LNCaP clone FGC (cell line): ENCODE data around the gene ITGAL.

Experiments used
- DNase-seq: peaks from one replicate; pipeline ENCODE4 v3.0.0-alpha.2; 2011; ENCODE audit warnings: low read depth
- H3K4me3 ChIP-seq: 2 replicates; pipeline ENCODE4 v1.5.1; 2011; ENCODE audit warnings: mild to moderate bottlenecking, low read depth, low read length, control low read depth
- TF ChIP-seq, protein P1 (sequence below): IDR thresholded peaks from 2 replicates; pipeline ENCODE4 v1.5.1; 2012; ENCODE audit warnings: mild to moderate bottlenecking; ENCODE audit not compliant: control insufficient read depth, insufficient read depth; ENCODE audit errors: extremely low read depth

ITGAL gene

DNA sequence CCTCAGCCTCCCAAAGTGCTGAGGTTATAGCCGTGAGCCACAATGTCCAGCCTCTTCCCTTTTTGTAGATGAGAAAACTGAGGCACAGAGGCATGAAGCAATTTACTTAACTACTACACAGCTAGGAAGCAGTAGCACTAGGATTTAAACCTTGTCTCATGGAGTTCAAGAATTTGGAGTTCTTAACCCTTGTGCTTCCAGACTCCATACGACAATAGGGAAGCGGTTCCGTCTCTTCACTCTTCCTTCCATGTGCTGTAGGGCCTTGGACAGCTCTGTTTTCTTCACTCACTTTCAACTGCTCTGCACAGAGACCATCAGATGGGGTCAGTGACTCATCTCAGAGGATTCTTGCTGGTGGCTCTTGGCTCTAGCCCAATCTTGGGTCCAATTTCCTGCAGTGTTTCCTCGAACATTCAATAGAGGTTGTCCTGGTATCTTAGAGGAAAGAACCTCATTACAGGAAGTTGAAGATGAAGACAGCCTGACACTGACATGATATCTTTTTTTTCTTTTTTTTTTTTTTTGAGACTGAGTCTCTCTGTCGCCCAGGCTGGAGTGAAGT is 19.3 kb downstream of the ITGAL start:
- TF ChIP-seq, protein P1, sequence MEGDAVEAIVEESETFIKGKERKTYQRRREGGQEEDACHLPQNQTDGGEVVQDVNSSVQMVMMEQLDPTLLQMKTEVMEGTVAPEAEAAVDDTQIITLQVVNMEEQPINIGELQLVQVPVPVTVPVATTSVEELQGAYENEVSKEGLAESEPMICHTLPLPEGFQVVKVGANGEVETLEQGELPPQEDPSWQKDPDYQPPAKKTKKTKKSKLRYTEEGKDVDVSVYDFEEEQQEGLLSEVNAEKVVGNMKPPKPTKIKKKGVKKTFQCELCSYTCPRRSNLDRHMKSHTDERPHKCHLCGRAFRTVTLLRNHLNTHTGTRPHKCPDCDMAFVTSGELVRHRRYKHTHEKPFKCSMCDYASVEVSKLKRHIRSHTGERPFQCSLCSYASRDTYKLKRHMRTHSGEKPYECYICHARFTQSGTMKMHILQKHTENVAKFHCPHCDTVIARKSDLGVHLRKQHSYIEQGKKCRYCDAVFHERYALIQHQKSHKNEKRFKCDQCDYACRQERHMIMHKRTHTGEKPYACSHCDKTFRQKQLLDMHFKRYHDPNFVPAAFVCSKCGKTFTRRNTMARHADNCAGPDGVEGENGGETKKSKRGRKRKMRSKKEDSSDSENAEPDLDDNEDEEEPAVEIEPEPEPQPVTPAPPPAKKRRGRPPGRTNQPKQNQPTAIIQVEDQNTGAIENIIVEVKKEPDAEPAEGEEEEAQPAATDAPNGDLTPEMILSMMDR, result no peak
- no peak for DNase-seq
- no peak overlapping the region for H3K4me3 ChIP-seq

DNA sequence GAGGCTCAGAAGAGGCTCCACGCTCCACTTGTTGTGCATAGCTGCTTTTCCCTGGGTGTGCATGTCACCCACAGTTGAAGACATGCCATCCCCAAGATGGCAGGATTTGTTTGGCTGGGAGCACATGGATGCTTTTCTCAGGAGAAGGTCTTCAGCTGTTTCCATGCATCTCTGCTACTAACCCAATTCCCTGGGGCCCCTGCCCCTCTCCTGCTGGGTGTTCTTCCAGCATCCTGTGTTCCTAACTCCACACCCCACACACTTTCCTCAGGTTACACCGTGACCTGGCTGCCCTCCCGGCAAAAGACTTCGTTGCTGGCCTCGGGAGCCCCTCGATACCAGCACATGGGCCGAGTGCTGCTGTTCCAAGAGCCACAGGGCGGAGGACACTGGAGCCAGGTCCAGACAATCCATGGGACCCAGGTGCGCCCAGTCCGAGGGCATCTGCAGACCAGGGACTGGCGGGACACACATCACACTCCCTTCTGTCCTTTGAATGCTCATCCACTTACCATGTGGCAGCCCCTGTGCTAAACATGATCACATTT is 21.5 kb downstream of the ITGAL start:
- DNase-seq, result no peak
- TF ChIP-seq, protein P1, result no peak
- no peak overlapping the region for H3K4me3 ChIP-seq

DNA sequence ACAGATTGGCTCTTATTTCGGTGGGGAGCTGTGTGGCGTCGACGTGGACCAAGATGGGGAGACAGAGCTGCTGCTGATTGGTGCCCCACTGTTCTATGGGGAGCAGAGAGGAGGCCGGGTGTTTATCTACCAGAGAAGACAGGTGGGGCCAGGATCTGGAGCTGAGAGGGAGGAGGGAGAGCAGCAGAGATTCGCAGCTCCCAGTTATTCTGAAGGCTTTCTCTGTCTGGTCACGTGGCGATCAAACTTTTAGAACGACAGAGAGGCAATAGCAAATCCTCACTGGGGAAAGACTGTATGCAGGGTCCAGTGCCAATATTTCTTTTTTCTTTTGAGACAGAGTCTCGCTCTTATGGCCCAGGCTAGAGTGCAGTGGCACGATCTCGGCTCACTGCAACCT is 22.2 kb downstream of the ITGAL start:
- TF ChIP-seq, protein P1, result no peak

DNA sequence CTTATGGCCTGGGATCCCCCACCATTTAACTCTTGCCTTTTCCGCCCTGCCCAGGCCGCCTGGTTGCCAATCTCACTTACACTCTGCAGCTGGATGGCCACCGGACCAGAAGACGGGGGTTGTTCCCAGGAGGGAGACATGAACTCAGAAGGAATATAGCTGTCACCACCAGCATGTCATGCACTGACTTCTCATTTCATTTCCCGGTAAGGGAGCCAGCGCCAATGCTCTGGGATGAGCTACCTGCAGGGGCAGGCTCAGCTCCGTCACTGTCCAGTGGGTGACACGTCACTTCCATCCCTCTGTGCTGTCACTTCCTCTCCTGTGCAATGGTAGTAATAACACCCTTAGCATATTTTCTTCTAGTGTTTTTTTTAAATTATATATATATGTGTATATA is 26.7 kb downstream of the ITGAL start:
- DNase-seq, result no peak
- TF ChIP-seq, protein P1, result no peak
- no peak overlapping the region for H3K4me3 ChIP-seq

More for the DNA sequence above, 22.2 kb downstream of the ITGAL start:
- no peak for DNase-seq
- H3K4me3 ChIP-seq, result no peak overlapping the region

DNA sequence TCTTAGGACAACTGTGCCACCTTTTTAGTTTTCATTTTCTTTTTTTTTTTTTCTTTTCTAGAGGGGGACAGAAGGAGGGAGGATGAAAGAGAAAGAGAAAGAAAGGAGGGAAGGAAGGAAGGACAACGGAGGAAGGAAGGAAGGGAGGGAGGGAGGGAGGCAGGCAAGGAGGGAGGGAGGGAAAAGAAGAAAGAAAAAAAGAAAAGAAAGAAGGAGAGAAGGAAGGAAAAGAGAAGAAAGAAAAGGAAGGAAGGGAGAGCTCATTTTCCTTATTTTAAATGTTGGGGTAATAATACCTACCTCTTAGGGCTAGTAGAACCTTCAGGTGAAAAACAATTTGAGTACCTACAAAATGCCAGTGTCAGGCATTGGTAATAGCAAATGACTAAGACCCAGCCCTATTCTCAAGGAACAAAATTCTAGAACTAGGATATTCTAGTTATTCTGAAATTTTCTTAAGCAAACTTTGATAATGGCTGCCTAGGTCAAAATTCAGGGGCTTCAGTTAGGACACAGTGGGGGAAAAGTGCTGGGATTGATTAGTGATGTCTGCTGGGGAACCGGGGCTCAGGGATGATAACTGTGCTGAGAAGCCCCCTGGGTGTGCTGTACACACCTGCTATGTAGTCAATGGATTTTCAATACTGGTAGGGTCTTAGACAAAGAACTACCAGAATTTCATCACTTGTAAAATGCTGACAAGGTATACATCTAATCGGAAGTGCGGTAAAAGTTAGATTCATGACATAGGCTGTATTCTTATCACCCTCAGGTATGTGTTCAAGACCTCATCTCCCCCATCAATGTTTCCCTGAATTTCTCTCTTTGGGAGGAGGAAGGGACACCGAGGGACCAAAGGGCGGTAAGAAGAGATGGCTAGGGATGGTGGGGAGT is 31.1 kb downstream of the ITGAL start:
- DNase-seq, result no peak
- TF ChIP-seq, protein P1, result no peak
- H3K4me3 ChIP-seq, result no peak overlapping the region

DNA sequence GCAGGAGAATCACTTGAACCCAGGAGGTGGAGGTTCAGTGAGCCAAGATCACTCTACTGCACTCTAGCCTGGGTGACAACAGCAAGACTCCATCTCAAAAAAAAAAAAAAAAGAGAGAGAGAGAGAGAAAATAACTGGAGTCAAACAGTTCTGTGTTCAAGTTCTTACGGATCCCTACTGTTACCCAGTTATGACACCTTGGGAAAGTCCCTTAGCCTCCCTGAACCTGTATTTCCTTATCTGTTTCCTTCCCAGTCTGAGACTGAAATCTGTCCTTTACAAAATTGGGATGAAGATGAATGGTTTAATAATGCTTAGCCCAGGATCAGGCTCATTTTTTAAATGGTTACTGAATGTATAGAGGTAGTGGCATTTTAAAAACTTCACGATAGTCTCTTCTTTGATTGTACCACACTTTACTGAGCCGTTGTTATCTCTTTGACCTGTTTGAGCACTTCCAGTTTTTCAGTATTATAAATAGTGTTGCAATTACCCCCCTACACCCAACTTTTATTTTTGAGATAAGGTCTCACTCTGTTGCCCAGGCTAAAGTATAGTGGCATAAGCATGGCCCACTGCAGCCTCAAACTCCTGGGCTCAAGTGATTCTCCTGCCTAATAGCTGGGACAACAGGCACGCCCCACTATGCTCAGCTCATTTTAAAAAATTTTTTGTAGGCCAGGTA is 36.7 kb downstream of the ITGAL start:
- no peak for DNase-seq
- TF ChIP-seq, protein P1, result no peak
- H3K4me3 ChIP-seq, result no peak overlapping the region
